Fibroblast of skin of abdomen (primary cell): ENCODE measurements around the gene C16orf92.
A peak's percentile ranks its signal among the peaks of the same experiment; 100 is the strongest.

Source experiments
- DNase-seq: peaks from one replicate; pipeline ENCODE4 v3.0.0-alpha.2; 2013

C16orf92 gene

DNA sequence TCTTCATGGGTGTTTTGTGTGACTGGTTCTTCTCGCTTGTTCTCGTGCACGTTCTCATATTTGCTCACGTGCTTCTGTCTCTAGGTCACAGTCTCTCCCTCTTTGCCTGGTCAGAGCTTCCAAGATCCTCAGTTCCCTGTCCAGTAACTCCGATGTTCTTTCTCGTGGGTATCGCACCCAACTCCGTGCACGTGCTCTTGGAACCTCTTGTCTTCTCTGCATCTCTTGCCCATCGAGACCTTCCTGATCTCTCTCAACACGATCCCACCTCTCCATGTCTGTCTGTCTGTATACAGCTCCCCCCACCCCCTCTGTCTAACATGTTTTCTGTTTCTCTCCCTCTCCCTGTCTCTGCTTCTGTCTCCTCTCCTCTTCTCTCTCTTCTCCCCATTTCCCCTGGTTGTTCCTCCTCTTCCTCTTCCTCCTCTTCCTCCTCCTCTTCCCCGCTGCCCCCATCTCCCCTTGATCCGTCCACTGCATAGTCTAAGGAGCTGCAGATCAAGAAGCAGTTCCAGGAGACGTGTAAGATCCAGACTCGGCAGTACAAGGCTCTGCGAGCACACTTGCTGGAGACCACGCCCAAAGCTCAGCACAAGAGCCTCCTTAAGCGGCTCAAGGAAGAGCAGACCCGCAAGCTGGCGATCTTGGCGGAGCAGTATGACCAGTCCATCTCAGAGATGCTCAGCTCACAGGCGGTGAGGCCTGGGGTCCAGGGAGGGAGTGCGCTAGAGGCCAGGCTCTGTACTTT lies 33.7 kb upstream of the C16orf92 start:
- DNase-seq: no peak

DNA sequence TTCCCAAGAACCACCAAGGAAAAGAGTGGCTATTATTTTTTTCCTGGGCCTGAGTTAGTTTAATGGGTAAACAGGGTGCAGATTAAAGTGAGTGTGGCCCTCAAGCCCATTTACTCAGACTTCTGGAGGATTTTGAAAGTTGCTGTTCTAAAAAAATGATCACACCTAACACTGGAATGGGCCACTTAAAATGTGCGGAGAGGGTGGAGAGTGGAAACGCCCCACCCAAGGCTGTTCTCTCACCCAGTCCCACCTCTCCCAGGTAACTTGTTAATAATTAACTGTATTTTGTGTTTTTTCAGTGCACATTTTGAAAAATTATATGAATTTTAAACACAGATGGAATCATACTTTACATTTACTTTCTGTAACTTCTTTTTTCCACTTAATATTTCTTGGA lies 33.0 kb upstream of the C16orf92 start:
- DNase-seq: no peak

DNA sequence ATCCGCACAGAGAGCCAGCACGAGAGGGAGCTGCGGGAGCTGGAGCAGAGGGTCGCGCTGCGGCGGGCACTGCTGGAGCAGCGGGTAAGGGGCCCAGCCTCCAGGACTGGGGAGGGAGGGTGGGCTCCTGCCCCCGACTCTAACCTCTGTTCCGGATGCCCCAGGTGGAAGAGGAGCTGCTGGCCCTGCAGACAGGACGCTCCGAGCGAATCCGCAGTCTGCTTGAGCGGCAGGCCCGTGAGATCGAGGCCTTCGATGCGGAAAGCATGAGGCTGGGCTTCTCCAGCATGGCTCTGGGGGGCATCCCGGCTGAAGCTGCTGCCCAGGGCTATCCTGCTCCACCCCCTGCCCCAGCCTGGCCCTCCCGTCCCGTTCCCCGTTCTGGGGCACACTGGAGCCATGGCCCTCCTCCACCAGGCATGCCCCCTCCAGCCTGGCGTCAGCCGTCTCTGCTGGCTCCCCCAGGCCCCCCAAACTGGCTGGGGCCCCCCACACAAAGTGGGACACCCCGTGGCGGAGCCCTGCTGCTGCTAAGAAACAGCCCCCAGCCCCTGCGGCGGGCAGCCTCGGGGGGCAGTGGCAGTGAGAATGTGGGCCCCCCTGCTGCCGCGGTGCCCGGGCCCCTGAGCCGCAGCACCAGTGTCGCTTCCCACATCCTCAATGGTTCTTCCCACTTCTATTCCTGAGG lies 32.0 kb upstream of the C16orf92 start:
- no peak for DNase-seq

GRCh38 chr16:29991571-29991904 lies 31.5 kb upstream of the C16orf92 start:
- DNase-seq: no peak

- no peak for DNase-seq
Measured at GRCh38 chr16:29992344-29992967, 30.5 kb upstream of the C16orf92 start.

DNA sequence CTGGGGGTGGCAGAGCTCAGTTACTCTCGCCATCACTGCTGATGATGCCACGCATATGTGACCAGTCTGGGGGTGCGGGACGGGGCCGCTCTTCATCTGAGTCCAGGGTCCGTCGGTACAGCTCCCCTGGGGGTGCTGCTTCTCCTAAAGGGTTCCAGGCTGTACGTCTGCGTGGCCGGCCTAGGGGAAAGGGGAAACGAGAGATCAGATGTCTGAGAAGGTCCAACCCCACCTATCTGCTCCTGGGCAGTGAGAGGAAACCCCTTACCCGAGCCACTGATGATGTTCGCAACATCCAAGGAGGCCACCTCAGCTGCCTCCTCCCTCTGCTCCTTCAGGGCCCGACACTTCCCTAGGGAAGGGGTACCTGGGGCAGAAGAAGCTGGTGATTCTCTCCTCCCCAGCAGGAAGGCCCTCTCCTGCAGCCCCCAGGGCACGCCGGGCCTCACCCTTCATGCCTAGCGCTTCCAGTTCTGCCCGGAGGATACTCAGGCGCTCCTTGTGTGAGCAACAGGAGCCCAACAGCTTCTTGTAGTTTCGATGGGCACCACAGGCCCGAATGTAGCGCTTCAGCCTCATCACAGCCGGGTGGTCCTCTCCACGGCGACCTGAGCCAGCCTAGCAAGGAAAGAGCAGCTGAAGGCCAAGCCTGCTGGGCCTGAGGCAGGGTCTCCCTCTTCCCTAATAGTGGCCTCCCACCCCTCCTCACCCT lies 29.7 kb upstream of the C16orf92 start:
- no peak for DNase-seq

GRCh38 chr16:29993903-29994599 lies 28.9 kb upstream of the C16orf92 start:
- no peak for DNase-seq

DNA sequence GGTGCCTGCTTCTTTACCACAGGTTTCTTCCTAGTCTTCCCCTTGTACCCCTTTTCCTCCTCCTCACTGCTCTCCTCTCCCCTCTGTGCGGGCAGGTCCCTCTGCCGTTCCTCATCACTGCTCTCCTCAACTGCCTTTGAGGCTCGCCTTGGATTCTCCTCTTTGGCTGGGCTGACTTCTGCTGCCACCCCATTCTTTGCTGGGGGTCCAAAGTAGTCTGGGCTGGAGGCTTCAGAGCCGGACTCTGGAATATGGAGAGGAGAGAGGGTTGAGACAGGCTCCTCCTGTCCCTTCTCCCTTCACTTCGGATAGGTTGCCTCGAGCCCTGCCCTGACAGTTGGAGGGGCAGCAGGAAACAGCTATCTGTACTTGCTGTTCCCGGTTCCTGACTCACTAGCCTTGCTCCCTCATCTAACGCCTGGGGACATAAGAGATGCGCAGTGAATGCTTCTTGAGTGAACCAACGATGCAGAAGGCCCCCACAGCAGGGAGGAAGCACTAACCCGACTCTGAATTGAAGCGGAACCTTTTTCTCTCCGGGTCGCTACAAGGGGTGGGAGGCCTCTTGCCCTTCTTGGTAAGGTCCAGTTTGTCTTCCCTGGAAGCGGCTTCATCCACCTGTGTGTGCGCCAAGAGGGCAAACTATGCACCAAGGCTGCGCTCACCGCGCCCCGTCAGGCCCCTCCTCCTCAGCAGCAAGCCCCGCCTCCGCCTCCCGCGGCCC lies 28.2 kb upstream of the C16orf92 start:
- peak; percentile 26 for DNase-seq

GRCh38 chr16:29995324-29995910 lies 27.6 kb upstream of the C16orf92 start, which contains the start of gene HIRIP3:
HIRIP3 (minus strand) TSS chr16:29995617; CDS start chr16:29995605, 12 bp downstream.
- peak; percentile 82 for DNase-seq

DNA sequence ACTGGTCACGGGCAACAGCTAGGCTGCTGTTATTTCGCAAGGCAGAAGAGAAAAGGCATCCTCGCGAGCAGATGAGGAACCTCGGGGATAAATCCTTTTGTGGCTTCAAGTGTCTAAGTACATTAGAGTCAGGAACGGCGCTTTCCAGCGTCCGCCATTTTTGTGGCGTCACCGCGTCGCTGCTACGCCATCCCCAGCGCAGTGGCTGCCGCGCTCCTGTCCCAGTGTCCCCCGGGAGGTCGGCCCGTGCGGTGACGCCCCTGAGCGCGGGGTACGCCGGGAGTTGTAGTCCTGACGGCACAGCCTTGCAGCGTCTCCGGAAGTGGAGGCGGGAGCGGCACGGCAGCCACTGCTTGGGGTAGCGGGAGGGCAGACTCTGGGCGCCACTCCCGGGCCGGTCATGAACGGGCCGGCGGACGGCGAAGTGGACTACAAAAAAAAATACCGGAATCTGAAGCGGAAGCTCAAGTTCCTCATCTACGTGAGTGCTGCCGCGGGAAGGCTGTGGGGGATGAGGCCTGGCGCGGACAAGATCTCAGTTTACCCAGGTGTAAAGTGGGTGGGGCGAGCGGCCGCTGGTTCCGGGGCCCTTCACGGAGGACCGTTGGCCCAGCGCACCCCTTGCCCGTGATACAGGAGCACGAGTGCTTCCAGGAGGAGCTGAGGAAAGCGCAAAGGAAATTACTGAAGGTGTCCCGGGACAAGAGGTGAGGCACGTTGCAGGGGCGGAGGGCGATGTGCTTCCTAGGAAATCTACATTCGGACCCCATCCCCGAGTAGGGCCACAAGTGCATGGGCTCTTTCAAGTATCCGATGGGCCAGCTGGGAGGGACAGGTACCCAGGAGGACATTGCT lies 26.9 kb upstream of the C16orf92 start, which contains the start of gene INO80E:
TSS of gene INO80E (plus strand) at position 331 of the 855 bp plus-strand sequence. CDS start at position 401, 70 bp downstream.
- DNase-seq: peak; percentile 95

DNA sequence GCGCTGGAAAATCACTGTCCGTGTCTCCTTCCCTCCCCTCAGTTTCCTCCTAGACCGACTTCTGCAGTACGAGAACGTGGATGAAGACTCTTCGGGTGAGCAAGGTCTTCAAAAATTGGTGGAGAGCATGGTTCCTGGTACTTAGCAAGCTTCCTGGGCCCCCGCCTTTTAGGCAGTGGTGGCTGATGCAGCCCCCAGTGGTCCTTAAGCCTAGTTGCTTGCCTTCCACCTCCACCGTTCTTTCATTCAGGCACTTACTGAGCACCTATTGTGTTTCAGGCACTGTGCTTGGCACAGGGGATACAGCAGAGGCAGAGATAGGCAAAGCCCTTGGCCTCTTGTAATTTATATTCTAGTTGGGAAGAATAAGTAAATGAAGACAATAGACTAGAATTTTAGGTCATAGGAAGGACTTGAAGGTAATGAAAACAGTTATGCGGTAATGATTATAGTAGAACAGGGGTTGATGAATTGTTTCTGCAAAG lies 26.2 kb upstream of the C16orf92 start:
- DNase-seq: no peak

DNA sequence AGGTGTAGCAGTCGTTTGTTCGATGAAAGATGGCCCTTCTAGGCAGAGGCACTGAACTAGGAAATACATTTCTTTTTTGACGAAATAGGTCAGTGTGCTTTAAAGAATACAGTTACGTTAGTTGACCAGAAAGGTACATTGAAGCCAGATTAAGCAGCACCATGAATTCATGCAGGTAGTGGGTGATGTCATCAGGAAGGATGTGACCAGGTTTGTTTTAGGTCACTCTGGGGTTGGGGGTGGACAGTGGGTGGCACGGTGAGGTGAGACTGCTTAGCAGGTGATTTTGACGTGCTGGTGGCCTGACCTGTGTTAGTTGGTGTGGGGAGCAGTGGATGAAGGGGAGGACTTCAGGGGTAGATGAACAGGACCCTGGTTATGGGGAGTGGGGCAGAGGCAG lies 23.4 kb upstream of the C16orf92 start:
- DNase-seq: no peak

GRCh38 chr16:30000735-30001631 lies 22.0 kb upstream of the C16orf92 start:
- no peak for DNase-seq

GRCh38 chr16:30002614-30003346 lies 20.2 kb upstream of the C16orf92 start:
- DNase-seq: no peak

DNA sequence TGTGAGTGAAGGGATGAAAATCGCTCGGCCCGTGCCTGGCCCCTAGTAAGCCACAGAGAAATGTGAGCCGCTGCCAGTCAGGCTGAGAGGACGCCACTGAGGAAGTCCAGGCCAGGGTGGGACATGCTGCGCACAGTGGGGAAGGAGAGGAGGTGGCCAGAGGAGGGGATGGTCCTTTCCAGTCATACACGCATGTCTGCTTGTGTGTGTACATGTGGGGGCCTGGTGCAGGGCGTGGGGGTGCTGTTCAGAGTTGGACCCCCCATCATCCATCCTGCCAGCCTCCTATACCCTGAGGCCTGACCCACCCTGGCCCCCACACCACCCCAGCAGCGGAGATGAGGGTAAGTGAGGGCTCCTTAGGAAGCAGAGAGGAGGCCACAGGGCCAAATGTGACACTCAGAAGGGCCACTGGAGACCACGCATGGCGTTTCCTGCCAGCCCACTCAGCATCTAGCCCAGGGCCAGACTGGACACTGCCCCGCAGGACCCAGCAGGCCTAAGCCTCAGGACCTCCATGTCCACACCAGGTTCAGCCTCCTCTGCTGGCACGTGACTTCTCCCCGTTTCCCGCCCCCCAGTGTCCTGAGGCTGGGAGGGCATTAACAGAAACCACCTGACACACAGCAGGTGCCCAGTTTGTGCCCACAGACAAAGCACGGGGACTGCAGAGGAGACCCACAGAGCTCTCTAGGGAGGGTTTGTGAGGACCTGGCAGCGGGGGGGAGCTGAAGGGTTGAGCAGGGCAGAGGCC lies 19.2 kb upstream of the C16orf92 start:
- no peak for DNase-seq

DNA sequence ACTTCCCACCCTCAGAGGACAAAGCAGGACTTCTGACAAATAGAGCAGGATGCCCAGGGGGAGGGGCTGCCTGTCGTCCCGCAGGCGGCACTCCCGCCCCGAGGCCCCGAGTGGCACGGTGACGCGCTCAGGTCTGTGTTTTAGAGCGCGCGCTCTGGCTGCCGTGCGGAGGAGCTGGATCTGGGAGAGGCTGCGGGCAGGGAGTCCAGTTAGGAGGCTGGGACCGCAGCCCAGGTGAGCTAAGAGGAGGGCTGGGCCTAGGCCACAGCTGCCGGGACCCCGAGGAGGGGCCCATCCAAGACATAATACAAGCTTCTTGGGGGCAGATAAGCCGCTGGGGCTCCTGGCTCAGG lies 18.6 kb upstream of the C16orf92 start:
- DNase-seq: no peak

DNA sequence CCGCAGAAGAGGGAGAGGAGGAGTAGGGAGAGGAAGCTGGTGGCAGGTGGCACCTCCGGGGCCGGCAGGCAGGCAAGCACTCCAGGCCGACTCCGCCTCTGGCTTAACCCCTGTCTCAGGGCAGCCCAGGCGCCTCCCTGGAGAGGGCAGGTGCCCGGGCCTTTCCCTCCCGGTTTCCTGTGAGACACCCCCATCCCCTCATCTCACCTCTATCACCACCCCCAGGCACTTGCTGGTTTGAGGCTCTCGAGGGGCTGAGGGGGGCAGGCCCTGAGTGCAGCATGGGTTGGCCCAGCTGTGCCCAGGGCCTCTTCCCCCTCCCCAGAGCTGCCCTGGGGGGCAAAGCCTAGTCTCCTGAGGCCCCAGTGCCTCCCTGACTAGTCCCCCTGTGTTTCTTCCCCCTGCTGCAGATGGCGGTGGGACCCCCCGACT lies 18.2 kb upstream of the C16orf92 start:
- DNase-seq: no peak
